HuH-7.5 (cell line): ENCODE results near the gene CFAP157.

Source experiments
- DNase-seq: peaks from one replicate; pipeline ENCODE4 v3.0.0; 2011; ENCODE audit warnings: low spot score

Gene CFAP157

GRCh38 chr9:127715470-127716337 lies 8.9 kb downstream of the CFAP157 start, which contains the start of the genes PTRH1 and TTC16:
PTRH1 (minus strand) TSS chr9:127715663; CDS start chr9:127715639, 24 bp downstream.
TTC16 (plus strand) TSS chr9:127716079; CDS start chr9:127716146, 67 bp downstream.
- peak; percentile 99 for DNase-seq

- no peak for DNase-seq
These were observed 9.6 kb downstream of the CFAP157 start for GRCh38 chr9:127716412-127716811.

- no peak for DNase-seq
These were observed 11.0 kb downstream of the CFAP157 start for GRCh38 chr9:127717766-127718165.

- no peak for DNase-seq
These were observed 13.5 kb downstream of the CFAP157 start for GRCh38 chr9:127720031-127720864.

GRCh38 chr9:127720865-127721227 lies 14.1 kb downstream of the CFAP157 start:
- no peak for DNase-seq

- DNase-seq, result no peak
These were observed 14.6 kb downstream of the CFAP157 start for GRCh38 chr9:127721391-127721821.

- DNase-seq, result no peak
These were observed 15.4 kb downstream of the CFAP157 start for GRCh38 chr9:127722055-127722745.

GRCh38 chr9:127723013-127723412 lies 16.2 kb downstream of the CFAP157 start:
- no peak for DNase-seq

- no peak for DNase-seq
These were observed 16.7 kb downstream of the CFAP157 start for GRCh38 chr9:127723444-127723843.

GRCh38 chr9:127724012-127724411 lies 17.2 kb downstream of the CFAP157 start:
- DNase-seq, result no peak

DNA sequence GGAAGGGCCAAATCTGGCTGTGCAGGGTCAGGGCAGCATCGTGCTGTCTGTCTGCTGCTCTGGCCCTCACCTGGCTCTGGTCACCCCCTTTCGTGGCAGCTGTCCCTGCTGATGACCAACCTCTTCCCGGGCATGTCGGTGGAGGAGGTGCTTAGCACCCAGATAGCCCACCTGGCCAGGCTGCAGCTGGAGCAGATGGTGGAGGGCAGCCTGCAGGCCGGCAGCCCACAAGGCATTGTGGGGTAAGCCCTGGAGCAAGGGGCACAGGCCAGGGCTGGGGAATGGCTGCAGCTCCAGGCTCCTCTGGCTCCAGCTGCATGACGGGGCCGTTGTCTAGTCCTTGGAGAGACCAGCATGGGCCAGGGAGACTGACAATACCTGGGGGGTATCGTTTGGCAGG lies 20.1 kb downstream of the CFAP157 start:
- no peak for DNase-seq

- no peak for DNase-seq
These were observed 22.0 kb downstream of the CFAP157 start for GRCh38 chr9:127728808-127729207.

DNA sequence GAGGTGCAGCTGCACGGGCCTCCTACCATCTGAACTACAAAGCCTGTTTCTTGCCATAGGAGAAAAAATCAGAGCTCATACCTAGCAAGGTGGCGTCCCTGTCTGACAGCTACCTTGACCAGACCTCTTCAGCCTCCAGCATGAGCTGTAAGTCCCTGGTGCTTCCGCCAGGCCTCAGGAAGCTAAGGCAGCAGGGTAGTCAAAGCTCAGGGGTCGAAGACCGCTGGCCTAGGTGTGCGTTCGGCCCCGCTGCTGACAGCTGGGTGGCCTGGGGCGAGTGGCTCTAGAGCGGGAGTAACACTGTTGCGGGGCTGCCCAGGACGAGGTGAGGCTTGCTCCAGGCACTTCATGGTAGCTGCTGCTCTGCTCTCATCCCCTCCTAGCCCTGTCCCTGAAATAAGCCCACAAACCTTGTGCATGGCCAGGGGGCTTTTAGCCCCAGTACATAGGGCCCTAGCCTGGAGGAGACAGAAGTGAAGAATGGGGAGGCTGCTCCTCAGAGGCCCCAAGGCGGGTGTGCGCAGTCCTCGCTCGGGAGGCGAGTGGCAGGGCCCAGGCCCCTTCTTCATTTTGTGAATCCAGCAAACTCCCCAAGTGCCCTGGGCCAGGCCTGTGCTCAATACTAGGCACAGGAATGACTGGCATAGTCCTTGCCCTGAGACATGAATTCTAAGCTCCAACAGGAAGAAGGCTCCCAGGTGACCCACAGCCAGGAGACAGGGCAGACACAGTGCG lies 22.9 kb downstream of the CFAP157 start:
- no peak for DNase-seq

DNA sequence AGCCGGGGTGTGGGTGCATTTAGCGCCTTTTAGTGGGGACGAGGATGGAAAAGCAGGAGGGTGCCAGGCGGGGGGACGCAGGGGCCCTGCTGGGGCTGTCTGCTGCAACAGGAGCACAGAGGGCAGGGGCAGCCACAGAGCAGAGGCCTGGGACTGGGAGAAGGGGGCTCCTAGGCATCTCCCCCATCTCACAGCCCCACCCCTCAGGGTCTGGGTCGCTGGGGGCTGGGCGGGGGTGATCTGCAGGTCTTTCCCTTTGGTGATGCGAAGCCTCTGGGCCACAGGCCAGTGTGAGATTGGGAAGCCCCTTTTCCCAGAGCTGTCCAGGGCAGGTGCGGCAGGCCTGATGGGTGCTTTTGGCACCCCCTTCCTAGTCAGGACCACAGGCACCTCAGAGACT lies 23.5 kb downstream of the CFAP157 start:
- DNase-seq, result no peak

- DNase-seq, result no peak
These were observed 24.1 kb downstream of the CFAP157 start for GRCh38 chr9:127730799-127731410.

- no peak for DNase-seq
These were observed 25.1 kb downstream of the CFAP157 start for GRCh38 chr9:127731938-127732337.

DNA sequence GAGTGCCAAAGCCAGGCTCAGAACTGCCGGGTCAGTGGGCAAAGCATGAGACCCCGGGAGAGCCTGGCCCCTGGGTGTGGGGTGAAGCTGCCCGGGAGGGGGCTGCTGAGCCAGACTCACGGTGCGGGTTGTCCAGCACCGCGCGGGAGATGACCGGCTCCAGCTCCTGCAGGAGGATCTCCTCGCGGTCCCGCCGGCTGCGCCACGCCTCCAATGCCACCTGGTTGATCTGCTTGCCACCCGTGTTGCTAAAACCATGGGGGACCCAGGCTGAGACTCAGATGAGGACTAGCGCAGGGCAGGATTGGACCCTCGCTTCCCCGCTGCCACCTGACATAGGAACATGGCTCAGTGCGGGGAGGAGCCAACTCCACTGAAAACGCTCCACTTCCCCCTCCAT lies 25.7 kb downstream of the CFAP157 start:
- no peak for DNase-seq

GRCh38 chr9:127733614-127734013 lies 26.8 kb downstream of the CFAP157 start:
- no peak for DNase-seq

DNA sequence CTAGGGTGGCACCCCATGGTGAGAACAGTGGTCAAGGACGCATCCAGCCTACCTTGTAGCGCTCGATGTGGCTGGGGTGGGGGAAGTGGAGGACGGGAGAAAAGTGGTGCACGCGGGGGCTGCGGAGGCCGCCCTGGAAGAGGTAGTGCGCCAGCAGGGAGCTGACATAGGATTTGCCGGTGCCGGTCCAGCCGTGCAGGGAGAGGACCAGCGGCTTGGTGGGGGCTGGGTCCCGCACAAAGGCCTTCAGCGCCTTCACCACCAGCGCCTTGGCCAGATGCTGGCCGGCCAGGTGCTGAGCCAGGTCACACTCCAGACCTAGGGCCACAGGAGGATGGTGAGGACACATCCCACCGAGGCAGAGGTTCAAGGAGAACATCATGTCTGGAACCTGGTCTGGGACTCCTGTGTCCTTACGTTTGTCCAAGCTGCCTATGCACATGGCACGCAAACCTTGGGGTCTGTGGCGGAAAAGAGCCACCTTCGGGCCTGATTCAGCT lies 27.5 kb downstream of the CFAP157 start:
- DNase-seq, result no peak

GRCh38 chr9:127734747-127735529 lies 28.1 kb downstream of the CFAP157 start, which contains the start of gene TOR2A:
TOR2A (minus strand) TSS chr9:127735294; CDS start chr9:127735270, 24 bp downstream.
- peak; percentile 95 for DNase-seq
